NCI-H774 (cell line): ENCODE results near the gene KCTD12.
"Not testable (repeated sequence)": the region's sequence is repeated elsewhere in the genome, so short reads cannot be mapped to it uniquely, and the experiment has no call there.

Source experiments
- DNase-seq: peaks from one replicate; lab custom pipeline; 2025; lab: John Stamatoyannopoulos, UW

KCTD12 gene

GRCh38 chr13:76886292-76887075 lies at the start of gene KCTD12:
TSS of gene KCTD12 (minus strand) at chr13:76886405. CDS start at chr13:76886148, 257 bp downstream.
- DNase-seq: peak; percentile 58

GRCh38 chr13:76934671-76935070 lies 48.5 kb upstream of the KCTD12 start:
- DNase-seq: no peak

- no peak for DNase-seq
These were observed 45.9 kb upstream of the KCTD12 start for GRCh38 chr13:76932076-76932475.

GRCh38 chr13:76929851-76930374 lies 43.7 kb upstream of the KCTD12 start:
- DNase-seq: no peak

- no peak for DNase-seq
These were observed 43.1 kb upstream of the KCTD12 start for GRCh38 chr13:76929320-76929719.

- no peak for DNase-seq
These were observed 42.3 kb upstream of the KCTD12 start for GRCh38 chr13:76928456-76928855.

GRCh38 chr13:76927955-76928354 lies 41.8 kb upstream of the KCTD12 start:
- no peak for DNase-seq

GRCh38 chr13:76925115-76925514 lies 38.9 kb upstream of the KCTD12 start:
- DNase-seq: no peak

- DNase-seq: no peak
These were observed 35.3 kb upstream of the KCTD12 start for GRCh38 chr13:76921516-76921915.

GRCh38 chr13:76917755-76918481 lies 31.7 kb upstream of the KCTD12 start:
- not testable (repeated sequence) for DNase-seq

GRCh38 chr13:76917095-76917494 lies 30.9 kb upstream of the KCTD12 start:
- DNase-seq: no peak

- no peak for DNase-seq
These were observed 27.7 kb upstream of the KCTD12 start for GRCh38 chr13:76913898-76914297.

- DNase-seq: no peak
These were observed 26.3 kb upstream of the KCTD12 start for GRCh38 chr13:76912476-76912875.

- no peak for DNase-seq
These were observed 18.3 kb upstream of the KCTD12 start for GRCh38 chr13:76904507-76904906.

GRCh38 chr13:76903544-76904162 lies 17.4 kb upstream of the KCTD12 start:
- peak; percentile 34 for DNase-seq

- not testable (repeated sequence) for DNase-seq
These were observed 12.9 kb upstream of the KCTD12 start for GRCh38 chr13:76899066-76899465.

GRCh38 chr13:76897171-76897570 lies 11.0 kb upstream of the KCTD12 start:
- DNase-seq: not testable (repeated sequence)

- no peak for DNase-seq
These were observed 8.4 kb upstream of the KCTD12 start for GRCh38 chr13:76894401-76895110.

- no peak for DNase-seq
These were observed 6.3 kb upstream of the KCTD12 start for GRCh38 chr13:76892488-76892887.

GRCh38 chr13:76890021-76890420 lies 3.8 kb upstream of the KCTD12 start:
- no peak for DNase-seq

- no peak for DNase-seq
These were observed 3.0 kb upstream of the KCTD12 start for GRCh38 chr13:76889254-76889653.

GRCh38 chr13:76888421-76888820 lies 2.2 kb upstream of the KCTD12 start:
- no peak for DNase-seq
